Measurements from ENCODE around the gene EFR3B. TPM values are rescaled to one million over a fixed set of nuclear protein-coding genes. Genes with fewer than 3 reads are reported as not detected.

The EFR3B gene
- polyA plus RNA-seq, 1 of the 3 experiments (the other 2 are of a cell fraction): 1.5 TPM

- Histone ChIP-seq H3K9ac (no peak overlapping the region), H3K36me3 (replicated peaks in 1 of 2; ENCODE audit: control insufficient read depth in 1 of 2, insufficient read depth in 2 of 2, low read length in 1 of 2) (peaks cover 2 to 5% of the 10 kb centered on the region in 2 experiments), H3K4me2 (no peak overlapping the region), H3K4me3 (ENCODE audit: low read depth in 2 of 2, low read length in 1 of 2) (no peak overlapping the region), H3K27ac (ENCODE audit: low read depth in 2 of 2, low read length in 1 of 2) (no peak overlapping the region), H3K79me2 (ENCODE audit: insufficient read depth) (no peaks in the 10 kb centered on the region), H3K27me3 (ENCODE audit: insufficient read depth) (no peaks in the 10 kb centered on the region), H4K20me1 (ENCODE audit: insufficient read depth) (no peaks in the 10 kb centered on the region), H3K9me3 (no peaks in the 10 kb centered on the region), H2AFZ (ENCODE audit: low read depth) (no peak overlapping the region), H3K4me1 (ENCODE audit: control insufficient read depth in 1 of 2, insufficient read depth in 2 of 2, low read depth in 1 of 2, low read length in 1 of 2) (peaks cover 0 to 3% of the 10 kb centered on the region in 2 experiments; a peak in 1 of 4 replicates), H3F3A (replicated peaks; ENCODE audit: insufficient read depth) (peaks cover 10% of the 10 kb centered on the region), H3K9me2 (no peaks in the 10 kb centered on the region)
- CTCF ChIA-PET: interaction anchor here (1.1 to 27.1 kb wide), 5 partner anchors 12 to 156 kb away, joined by 3 to 519 read pairs (median 35); no protein-coding TSS in a partner anchor
- TF ChIP-seq ELF1 (IDR thresholded peaks at IDR 0.05): no peak
- TF ChIP-seq TAF1 (IDR thresholded peaks at IDR 0.05; ENCODE audit: borderline replicate concordance, low read depth, low read length): no peak
- TF ChIP-seq, protein P1, sequence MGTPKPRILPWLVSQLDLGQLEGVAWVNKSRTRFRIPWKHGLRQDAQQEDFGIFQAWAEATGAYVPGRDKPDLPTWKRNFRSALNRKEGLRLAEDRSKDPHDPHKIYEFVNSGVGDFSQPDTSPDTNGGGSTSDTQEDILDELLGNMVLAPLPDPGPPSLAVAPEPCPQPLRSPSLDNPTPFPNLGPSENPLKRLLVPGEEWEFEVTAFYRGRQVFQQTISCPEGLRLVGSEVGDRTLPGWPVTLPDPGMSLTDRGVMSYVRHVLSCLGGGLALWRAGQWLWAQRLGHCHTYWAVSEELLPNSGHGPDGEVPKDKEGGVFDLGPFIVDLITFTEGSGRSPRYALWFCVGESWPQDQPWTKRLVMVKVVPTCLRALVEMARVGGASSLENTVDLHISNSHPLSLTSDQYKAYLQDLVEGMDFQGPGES (IDR thresholded peaks at IDR 0.05; ENCODE audit: low read depth, low read length): no peak
- 97% methylated on average over 53 of the region's 53 CpGs for WGBS (ENCODE audit: low lambda C conversion rate)
- POLR2A ChIA-PET: no interaction called here
- DNase-seq: no peak
These were observed 89.9 kb downstream of the EFR3B start for GRCh38 chr2:25131567-25132298.

GRCh38 chr2:25132299-25132635, 90.4 kb downstream of the EFR3B start:
- Histone ChIP-seq H4K20me1 (ENCODE audit: insufficient read depth) (no peaks in the 10 kb centered on the region), H2AFZ (ENCODE audit: low read depth) (no peak overlapping the region), H3K4me1 (ENCODE audit: control insufficient read depth in 1 of 2, insufficient read depth in 2 of 2, low read depth in 1 of 2, low read length in 1 of 2) (peaks cover 0 to 3% of the 10 kb centered on the region in 2 experiments; a peak in 1 of 4 replicates), H3F3A (replicated peaks; ENCODE audit: insufficient read depth) (peaks cover 5% of the 10 kb centered on the region), H3K27ac (ENCODE audit: low read depth in 2 of 2, low read length in 1 of 2) (no peak overlapping the region), H3K9me2 (no peaks in the 10 kb centered on the region), H3K4me2 (no peak overlapping the region), H3K79me2 (ENCODE audit: insufficient read depth) (no peaks in the 10 kb centered on the region), H3K27me3 (ENCODE audit: insufficient read depth) (no peaks in the 10 kb centered on the region), H3K9ac (no peak overlapping the region), H3K4me3 (ENCODE audit: low read depth in 2 of 2, low read length in 1 of 2) (no peak overlapping the region), H3K36me3 (replicated peaks in 1 of 2; ENCODE audit: control insufficient read depth in 1 of 2, insufficient read depth in 2 of 2, low read length in 1 of 2) (peaks cover 1 to 2% of the 10 kb centered on the region in 2 experiments), H3K9me3 (no peaks in the 10 kb centered on the region)
- POLR2A ChIA-PET: no interaction called here
- WGBS (ENCODE audit: low lambda C conversion rate): 94% methylated on average over 9 of the region's 9 CpGs
- CTCF ChIA-PET: interaction anchor here (4.1 to 27.1 kb wide), 3 partner anchors 64 to 156 kb away, joined by 35 to 519 read pairs (median 56); no protein-coding TSS in a partner anchor
- no peak for DNase-seq
- no peak for TF ChIP-seq EP300 (IDR thresholded peaks at IDR 0.05; ENCODE audit: borderline replicate concordance in 1 of 2, low read depth in 1 of 2, low read length in 1 of 2)
- no peak for TF ChIP-seq MXI1 (IDR thresholded peaks at IDR 0.05; ENCODE audit: low read depth, low read length)
- TF ChIP-seq ELF1 (IDR thresholded peaks at IDR 0.05): no peak
- no peak for TF ChIP-seq RFX5 (IDR thresholded peaks at IDR 0.05; ENCODE audit: low read length)
- TF ChIP-seq, protein P2, sequence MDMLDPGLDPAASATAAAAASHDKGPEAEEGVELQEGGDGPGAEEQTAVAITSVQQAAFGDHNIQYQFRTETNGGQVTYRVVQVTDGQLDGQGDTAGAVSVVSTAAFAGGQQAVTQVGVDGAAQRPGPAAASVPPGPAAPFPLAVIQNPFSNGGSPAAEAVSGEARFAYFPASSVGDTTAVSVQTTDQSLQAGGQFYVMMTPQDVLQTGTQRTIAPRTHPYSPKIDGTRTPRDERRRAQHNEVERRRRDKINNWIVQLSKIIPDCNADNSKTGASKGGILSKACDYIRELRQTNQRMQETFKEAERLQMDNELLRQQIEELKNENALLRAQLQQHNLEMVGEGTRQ (IDR thresholded peaks at IDR 0.05; ENCODE audit: borderline replicate concordance, low read depth, low read length): no peak
- TF ChIP-seq POLR2AphosphoS5 (IDR thresholded peaks at IDR 0.05; ENCODE audit: low read depth, low read length): no peak
- no peak for TF ChIP-seq RAD21 (IDR thresholded peaks at IDR 0.05; ENCODE audit: low read length)
- TF ChIP-seq JUND (IDR thresholded peaks at IDR 0.05): no peak
- TF ChIP-seq FOXM1 (IDR thresholded peaks at IDR 0.05; ENCODE audit: low read depth): no peak
- TF ChIP-seq, protein P3, sequence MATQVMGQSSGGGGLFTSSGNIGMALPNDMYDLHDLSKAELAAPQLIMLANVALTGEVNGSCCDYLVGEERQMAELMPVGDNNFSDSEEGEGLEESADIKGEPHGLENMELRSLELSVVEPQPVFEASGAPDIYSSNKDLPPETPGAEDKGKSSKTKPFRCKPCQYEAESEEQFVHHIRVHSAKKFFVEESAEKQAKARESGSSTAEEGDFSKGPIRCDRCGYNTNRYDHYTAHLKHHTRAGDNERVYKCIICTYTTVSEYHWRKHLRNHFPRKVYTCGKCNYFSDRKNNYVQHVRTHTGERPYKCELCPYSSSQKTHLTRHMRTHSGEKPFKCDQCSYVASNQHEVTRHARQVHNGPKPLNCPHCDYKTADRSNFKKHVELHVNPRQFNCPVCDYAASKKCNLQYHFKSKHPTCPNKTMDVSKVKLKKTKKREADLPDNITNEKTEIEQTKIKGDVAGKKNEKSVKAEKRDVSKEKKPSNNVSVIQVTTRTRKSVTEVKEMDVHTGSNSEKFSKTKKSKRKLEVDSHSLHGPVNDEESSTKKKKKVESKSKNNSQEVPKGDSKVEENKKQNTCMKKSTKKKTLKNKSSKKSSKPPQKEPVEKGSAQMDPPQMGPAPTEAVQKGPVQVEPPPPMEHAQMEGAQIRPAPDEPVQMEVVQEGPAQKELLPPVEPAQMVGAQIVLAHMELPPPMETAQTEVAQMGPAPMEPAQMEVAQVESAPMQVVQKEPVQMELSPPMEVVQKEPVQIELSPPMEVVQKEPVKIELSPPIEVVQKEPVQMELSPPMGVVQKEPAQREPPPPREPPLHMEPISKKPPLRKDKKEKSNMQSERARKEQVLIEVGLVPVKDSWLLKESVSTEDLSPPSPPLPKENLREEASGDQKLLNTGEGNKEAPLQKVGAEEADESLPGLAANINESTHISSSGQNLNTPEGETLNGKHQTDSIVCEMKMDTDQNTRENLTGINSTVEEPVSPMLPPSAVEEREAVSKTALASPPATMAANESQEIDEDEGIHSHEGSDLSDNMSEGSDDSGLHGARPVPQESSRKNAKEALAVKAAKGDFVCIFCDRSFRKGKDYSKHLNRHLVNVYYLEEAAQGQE (IDR thresholded peaks at IDR 0.05; ENCODE audit: low read depth, low read length): no peak
- TF ChIP-seq NFIC (IDR thresholded peaks at IDR 0.05; ENCODE audit: borderline replicate concordance): no peak
- no peak for TF ChIP-seq TCF12 (IDR thresholded peaks at IDR 0.05)
- no peak for TF ChIP-seq PBX3 (IDR thresholded peaks at IDR 0.05)
- no peak for TF ChIP-seq EZH2phosphoT487 (IDR thresholded peaks at IDR 0.05; ENCODE audit: borderline replicate concordance, low read depth)
- TF ChIP-seq SIN3A (IDR thresholded peaks at IDR 0.05; ENCODE audit: borderline replicate concordance, low read depth, low read length): no peak

All from SK-N-SH (cell line).